GM21529 (cell line): ENCODE data around the gene CA5A.

Source experiments
- ATAC-seq: cut with Tn5 transposase; IDR thresholded peaks from one replicate; pipeline ENCODE4 v1.9.1; 2021; ENCODE audit not compliant: unreplicated experiment

Gene CA5A

DNA sequence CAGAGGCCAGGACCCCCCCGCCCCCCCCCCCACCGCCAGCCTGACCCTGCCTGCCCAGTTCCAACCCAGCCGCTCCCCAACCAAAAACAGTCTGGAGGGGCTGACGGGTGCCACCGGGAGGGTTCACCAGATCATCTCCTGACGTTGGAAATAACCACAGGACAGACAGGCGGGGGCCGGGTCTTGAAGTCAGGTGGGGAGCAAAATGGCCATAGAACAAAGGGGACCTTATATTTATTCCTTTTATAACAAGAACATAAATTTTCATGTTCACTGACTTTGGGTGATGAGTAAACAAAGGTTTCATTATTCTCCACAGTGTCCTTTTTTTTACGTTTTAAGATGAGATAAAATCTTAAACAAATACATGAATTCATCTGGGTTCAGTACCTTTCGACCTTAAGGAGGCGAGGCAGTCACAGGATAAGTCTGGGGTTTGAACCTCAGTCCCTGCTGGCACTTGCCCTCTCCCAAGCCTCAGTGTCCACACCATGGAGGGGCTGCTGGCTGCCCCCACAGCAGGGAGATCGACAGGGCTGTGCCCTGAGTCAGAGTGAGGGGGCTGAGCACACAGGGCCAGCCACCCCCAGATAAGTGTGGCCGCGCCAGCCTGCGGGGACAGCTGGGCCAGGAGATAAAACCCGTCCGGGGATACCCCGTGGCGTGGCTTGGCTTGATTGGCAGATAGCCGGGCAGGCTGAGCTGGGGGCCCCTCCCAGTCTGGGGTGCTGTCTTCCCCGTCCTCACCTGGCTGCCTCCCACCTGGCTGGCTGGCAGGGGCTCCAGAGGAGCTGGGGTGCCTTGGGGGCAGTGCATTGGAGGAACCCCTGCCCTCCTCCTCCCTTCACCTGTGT lies 82.0 kb downstream of the CA5A start:
- no peak for ATAC-seq

DNA sequence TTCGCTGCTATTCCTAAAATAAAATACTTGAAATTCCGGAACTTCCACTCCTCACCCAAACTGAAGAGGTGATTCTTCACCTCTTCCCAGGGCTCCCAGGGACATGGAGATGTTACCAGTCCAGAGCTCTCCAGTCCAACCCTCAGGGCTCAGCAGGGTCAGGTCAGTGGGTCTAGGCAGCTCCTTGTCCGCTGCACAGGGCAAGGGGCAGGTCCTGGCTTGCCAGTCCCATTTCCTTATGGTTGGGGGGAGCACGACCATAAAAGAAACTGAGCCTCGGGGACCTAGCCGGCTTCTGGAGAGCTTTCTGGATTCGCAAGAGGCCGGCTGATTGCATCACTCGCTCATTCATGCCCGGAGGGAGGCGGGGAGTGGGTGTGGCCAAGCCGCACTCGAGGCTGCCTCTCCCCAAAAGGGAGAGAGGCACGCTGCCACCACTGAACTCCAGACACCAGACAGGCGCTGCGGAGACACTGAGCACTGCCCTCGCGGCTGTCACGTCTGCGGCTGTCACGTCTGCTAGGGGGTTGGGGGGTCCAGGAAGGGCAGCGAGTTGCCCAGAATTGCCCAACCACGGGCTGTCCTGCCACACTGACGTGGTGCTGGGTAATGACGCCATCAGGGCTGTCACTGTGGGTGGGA lies 82.8 kb downstream of the CA5A start:
- peak; percentile 58 for ATAC-seq

DNA sequence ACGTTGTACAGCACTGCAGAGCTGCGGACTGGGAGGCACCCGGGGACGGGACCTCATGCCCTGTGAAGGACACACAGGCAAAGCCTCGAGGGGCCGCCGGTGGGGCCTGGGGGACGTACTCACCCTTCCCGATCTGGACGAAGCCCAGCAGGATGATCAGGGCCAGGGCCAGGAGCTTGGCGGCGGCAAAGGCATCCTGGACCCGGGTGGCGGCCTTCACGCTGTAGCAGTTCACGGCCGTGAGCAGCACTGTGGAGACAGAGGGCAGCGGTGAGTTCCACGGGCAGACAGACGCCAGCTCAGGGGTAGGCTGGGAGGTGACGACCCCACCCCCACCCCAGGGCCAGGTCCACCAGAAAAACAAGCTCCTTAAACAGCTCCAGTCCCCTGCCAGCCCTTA lies 84.7 kb downstream of the CA5A start:
- ATAC-seq: no peak

DNA sequence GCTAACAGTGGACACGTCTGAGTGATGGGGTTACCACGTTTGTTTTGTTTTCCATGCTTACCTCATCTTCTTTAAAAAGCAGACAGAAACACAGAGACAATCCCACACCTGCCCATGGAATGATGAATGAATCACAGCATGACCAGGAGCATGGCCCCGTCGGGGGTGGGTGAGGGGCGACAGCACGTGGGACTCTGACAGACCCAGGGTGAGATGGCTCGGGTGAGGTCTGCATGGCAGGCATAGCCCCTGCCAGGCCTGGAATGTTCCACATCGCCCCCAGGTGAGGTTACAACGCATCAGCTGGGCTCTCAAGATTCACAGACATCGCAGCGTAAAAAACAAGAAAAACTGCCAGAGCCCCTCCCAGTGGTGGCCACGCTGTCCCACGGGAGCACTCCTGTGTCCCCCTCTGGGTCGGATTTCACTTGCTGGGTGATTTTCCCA lies 85.2 kb downstream of the CA5A start:
- no peak for ATAC-seq

DNA sequence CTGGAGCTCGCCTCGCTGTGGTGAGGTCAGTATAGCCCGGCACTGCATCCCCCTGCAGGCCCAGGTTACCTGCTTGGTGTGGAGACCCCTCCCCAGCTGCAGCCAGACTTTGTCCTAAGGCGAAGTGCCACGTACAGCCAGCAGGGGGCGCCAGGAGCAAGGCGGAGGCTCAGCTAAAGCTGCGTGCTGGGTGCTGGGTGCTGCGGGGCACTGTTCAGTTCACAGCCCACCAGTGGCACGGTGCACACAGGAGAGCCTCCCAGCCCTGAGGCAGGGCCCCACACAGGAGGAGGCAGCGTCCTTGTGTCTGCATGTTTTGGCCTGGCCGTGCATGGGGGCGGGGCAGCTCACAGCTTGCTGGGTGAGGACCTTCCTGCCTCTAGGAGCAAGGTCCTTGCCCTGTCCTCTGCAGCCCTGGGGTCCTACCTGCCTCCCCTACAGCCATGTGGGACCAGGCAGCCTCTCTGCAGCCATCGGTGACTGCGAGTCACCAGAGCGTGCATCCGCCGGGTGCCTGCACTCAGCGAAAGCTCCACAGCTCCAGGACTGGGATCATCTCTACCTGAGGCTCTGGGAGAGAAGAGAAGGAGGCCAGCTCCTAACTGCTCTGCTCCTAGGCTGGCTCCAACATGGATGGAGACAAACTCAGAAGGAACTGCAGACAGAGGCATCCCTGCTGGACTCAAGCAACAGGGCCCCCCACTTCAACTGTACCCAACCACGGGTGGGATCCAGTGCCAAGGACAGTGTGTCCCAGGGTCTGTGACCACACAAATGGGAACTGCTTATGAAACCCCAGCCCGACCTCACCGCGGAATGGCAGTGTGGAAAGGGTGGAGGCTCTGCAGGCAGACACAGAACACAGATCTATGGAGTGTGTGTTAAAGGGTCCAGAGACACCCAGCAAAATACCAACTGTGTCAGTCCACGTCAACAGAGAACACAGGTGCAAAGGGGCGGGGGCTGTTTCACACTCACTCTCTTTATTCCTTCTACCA lies 86.0 kb downstream of the CA5A start:
- no peak for ATAC-seq

DNA sequence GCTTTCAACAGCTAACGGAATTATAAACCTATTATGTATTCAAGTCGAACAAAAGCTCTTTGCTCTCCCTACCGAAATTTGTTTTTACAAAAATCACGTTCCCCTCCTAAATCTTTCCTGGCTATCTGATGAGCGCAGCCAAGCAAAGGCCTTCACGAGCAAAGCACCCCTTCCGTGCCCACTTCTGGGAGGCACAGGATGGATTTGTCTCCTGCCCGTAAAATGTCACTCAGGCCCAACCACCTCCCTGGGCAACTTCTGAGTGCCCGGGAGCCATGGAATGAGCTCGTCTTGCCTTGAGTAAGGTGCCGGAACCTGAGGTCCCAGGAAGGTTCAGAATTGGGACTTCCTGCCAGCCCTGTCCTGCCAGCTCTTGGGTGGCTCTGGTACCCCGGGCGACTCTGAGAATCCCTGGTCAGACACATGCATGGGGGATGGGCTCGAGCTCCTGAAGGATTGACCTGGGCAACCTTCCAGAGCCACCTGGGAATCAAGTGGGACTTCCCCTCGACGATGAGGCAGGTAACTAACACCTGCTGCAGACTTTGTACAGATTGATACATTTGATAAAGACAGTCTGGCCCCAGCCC lies 86.8 kb downstream of the CA5A start:
- ATAC-seq: no peak

DNA sequence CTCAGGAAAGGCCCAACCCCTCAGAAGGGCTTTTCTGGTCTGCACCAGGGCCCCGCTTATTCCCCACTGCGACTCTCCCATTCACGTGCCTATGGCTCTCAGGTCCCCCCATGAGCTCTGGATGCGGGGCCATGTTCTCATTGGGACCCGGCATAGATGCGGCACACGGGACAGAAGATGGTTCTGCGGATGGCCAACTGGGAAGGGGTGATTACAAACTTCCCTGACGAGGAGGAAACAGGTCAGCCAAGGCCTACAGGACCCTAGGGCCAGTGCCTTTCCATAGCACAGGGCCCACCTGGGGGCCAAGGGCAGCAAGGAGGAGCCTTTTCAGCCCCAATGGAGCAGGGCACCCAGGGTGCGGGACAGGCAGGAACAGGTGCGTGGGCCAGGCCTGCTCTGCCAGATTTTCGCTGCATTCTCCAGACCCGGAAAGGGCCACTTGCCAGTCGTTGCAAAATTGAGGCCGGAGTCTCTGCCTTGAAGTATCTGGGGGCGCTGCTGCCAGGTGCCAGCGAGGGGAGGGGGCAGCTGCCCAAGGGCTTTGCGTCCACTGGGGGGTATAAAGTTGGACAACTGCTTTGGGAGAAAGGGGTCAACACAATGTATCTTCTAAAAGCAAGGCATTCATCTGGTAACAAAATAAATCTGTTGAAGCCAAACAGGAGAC lies 87.5 kb downstream of the CA5A start:
- ATAC-seq: no peak

DNA sequence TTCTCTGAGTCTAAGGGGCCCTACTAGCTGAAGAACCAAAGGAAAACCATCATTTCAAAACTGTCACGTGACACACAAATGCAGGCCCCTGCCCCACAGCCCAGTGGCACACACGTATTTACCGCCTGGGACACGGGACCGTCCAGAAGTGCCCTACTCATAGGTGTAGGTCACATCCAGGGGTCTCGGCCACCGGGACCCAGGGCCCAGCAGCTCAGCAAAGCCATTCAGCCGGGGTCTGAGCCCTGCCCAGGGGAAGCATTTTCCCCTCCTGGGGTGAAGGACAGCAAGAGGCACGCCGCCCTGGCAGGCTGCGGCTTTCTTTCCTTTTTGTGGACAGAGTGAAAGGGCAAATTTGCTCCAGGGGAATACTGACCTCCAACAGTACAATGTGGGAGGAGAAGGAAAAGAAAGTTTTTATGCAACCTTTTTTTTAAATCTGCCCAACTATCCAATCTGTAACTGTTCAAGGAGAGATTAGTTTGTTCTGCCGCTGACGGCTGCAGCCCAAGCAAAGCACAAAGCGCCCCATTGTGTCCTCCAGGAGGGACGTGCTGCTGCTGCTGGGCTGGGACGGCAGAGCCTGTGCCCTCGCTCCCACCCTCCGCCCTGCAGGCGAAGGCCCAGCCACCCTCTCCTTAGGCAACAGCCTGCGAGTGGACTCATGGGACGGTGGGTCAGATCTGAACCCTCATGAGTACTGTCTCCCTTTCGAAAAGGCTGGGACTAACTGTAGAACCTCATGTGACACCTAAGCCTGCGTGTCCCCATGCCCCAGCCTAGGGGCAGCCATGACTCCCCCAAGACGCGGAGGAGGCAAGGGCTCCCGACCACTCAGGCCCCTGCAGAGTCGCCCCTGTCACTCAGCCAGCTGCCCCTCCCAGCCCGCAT lies 88.3 kb downstream of the CA5A start:
- no peak for ATAC-seq

DNA sequence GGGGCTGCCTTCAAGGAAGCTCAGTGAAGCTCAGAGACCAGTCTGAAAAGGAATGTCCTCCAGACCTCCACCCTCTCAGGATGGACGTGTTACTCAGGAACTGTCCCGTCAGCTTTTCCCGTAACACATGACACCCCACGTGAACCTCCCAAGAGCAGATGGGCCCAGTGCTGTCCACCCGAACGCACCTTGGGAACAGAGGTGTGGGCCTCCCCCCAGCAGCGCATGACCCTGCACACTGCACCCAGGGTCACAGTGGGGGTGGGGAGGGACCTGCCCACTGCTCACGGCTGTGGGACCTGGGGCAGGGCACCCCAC lies 88.9 kb downstream of the CA5A start:
- no peak for ATAC-seq

DNA sequence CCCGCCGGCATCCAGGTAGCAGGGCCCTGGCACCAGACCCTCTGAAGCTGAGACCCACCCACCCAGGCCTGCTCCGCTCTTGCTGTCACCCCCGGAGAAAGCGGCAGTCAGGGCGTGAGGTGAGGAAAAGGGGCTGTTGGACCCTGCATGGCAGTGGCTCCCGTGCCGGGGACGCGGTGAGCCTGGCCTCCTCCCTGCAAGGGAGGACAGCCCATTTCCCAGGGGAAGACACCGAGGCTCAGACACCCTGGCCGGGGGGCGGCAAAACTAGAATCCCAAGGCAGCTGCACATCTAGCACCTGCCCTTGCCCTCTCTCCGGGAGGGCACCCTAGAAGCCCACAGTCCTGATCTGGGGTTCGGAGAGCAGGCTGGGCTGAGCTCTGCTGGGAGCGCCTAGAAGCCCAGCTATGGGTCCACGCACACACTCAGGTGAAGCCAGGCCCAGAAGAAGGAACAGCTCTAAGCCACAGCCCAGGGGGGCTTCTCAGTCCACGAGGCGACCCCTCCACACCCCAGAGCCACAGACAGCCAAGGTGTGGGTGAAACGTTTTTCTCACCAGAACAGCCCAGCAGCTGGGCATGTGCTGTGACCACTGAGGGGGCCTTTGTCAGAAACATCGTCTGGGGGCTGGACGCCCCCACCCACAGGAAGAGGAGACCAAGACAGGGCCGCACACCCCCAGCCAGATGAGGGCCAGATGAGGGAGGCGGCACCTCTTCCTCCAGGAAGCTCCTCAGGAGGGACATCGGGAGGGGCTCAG lies 89.4 kb downstream of the CA5A start:
- ATAC-seq: no peak

DNA sequence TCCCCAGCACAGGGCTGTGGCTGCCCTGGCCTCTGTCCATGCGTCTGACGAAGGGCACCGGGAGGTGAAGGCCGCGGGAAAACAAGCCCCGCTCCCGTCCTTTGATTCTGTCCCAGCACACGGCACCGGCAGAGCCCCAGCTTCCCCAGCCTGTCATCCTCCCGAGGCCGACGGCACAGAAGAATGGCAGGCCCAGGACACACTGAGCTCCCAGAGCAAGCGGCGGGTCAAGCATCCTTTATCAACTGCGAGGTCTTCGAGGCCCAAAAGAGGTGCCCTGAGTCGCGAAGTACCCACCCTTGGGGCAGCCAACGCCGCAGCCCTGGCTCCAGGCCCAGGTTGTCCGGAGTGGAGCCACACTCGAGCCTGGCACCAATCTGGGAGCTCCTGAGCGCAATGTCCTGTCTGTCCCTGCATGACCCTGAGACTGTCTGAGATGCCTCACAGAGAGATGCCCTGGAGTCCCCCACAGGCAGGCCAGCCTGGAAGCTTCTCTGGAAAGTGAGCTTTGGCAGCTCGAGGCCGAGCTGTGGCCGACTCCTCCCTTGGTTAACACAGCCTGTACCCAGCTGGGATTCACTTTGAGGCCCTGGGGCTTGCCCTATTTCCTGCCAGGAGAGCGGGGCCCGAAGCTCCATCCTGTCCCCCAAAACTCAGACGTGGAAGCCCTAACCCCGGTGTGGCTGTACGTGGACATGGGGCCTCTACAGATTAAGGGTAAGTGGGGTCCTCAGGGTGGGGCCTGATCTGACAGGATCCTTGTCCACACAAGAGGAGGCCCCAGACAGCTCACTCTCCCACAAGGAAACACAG lies 90.3 kb downstream of the CA5A start:
- no peak for ATAC-seq

DNA sequence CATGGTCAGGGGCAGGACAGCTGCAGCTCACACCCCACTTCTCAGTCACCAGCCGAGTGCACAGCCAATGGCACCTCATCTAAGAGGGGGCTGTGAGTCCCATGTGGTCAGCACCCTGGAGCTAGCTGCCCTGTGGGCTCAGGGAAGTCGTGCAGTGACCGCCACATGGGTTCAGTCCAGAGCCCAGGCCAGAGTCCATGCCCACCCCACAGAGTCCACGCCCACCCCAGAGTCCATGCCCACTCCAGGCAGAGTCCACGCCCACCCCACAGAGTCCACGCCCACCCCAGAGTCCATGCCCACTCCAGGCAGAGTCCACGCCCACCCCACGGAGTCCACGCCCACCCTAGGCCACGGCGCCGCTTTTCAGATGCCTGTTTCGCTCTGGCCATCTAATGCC lies 91.1 kb downstream of the CA5A start:
- no peak for ATAC-seq

DNA sequence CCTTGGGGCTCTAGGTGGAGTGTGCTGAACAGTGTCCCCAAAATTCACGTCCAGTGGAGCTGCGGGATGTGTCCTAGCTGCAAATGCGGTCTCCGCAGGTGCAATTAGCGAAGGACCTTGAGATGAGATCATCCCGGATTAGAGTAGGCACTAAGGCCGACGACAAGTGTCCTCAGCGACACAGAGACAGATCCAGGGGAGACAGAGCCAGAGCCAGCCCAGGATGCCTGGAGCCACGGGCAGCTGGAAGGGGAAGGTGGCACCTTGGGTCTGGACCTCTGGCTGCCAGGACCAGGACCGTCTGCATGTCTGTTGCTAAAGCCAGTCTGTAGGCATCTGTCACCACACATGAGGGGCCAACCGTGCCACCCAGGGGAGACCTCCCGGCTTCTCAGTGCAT lies 91.5 kb downstream of the CA5A start:
- no peak for ATAC-seq

DNA sequence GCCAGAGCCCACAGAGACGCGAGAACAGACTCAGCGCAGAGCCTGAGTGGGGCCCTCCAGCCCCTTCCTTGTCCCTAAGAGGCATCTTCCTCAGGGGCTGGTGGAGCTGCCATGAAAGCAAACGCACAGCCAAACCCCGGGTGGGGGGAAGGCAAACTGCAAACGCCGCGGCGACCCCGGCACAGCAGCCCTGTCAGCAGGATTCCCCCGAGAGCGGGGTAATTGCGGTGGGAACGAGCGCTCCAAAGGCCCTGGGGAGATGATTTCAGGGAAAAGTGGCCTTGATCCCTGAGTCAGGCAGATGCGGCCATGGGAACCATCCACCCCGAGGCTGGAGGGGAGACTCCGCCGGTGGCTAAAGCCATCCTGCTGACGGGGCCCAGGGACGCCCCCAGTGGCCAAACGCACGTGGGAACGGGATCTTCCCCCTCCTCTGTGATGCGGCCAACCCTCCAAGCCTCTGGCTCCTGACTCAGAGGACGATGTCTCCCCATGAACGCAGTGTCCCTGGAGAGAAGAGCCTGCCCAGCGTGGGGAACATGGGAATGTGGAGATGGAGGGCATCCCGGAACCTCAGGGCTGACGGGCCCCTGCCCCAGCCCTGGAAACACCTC lies 92.1 kb downstream of the CA5A start:
- no peak for ATAC-seq

DNA sequence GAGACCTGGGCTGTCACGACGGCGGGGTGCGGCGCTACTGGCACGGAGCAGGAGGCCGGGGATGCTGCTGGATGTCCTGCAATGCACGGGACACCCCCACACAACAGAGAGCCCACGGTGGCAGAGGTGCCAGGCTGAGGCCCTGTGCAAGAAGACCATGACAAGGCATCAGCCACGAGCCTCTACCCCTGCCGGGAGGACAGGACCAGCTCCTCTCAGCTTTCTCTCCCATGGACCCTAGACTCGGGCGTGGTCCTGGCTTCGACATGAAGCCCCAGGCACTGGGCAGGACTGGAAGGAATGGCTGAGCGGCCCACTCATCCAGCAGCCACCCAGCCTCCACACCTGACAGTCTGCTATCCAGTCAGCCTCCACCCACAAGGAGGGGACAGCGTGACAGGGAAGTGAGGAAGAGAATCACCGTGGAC lies 92.6 kb downstream of the CA5A start:
- ATAC-seq: no peak

DNA sequence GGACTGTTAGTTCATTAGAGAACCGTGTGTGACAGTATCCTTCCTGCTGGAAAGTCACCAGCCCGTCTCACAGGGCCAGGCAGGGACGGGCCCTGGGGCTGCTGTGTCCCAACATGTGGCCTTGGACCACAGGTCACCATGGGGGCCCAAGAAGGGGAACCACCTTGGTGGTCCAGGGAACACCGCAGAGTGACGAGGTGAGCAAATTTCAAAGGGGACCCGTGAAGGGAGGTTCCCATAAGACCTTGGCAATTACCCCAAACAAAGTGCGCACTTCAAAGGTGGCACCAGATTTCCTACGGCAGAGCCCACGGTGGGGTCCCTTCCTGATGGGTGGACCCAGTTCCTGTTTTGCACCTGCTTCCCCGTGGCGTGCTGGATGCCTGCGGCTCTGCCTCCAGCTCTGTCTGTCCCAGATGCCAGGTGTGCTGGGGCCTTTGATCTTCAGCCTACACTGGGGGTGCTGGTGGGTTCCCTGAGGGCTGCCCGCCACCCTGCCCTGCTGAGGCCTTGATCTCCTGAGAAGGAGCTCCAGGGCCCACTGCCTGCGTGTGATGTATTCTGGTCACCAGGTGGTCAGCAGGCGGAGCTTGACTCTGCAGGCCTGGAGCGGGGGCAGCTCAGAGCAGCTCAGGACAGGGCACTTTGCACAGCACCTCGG lies 94.0 kb downstream of the CA5A start:
- no peak for ATAC-seq
